Calu3 (cell line): ENCODE data around the gene DNAJC15. TPM values are rescaled to one million over a fixed set of nuclear protein-coding genes. Genes with fewer than 3 reads are reported as not detected.

ENCODE experiments used
- BruUV-seq: library from RNA; stranded (reverse); fragments of 400-500 nt; replicated peaks from 2 replicates; lab custom pipeline; 2021; lab: Mats Ljungman, UMichigan
- CTCF ChIA-PET: fragments of 300-600 bp; sonication (Branson Sonifier 250); formaldehyde crosslinking; loops from one replicate; lab custom pipeline; 2022; ENCODE audit warnings: antibody characterized with exemption; lab: Charles Lee
- DNase-seq: peaks from one replicate; pipeline ENCODE4 v3.0.0; 2022
- H3K27ac Mint-ChIP-seq: one replicate; pipeline ENCODE4 v1.8.0; 2022; ENCODE audit warnings: mixed read lengths; ENCODE audit not compliant: unreplicated experiment
- H3K27me3 Mint-ChIP-seq: one replicate; pipeline ENCODE4 v1.8.0; 2022; ENCODE audit warnings: mixed read lengths; ENCODE audit not compliant: unreplicated experiment
- H3K36me3 Mint-ChIP-seq: one replicate; pipeline ENCODE4 v1.8.0; 2022; ENCODE audit warnings: mild to moderate bottlenecking, moderate library complexity, mixed read lengths; ENCODE audit not compliant: insufficient read depth, unreplicated experiment
- H3K4me1 Mint-ChIP-seq: one replicate; pipeline ENCODE4 v1.8.0; 2022; ENCODE audit warnings: mild to moderate bottlenecking, low read depth, mixed read lengths; ENCODE audit not compliant: unreplicated experiment
- H3K4me3 Mint-ChIP-seq: one replicate; pipeline ENCODE4 v1.8.0; 2022; ENCODE audit warnings: mild to moderate bottlenecking, low read depth, moderate library complexity, mixed read lengths; ENCODE audit not compliant: unreplicated experiment
- H3K9me3 Mint-ChIP-seq: one replicate; pipeline ENCODE4 v1.8.0; 2022; ENCODE audit warnings: low read depth, mixed read lengths; ENCODE audit not compliant: unreplicated experiment
- CTCF ChIP-seq: fragments of 200-600 bp; IDR thresholded peaks from one replicate; pipeline ENCODE4 v1.8.0; 2022; ENCODE audit warnings: antibody characterized with exemption; ENCODE audit not compliant: unreplicated experiment
- intact Hi-C: fragments of 100-400 bp; cut with micrococcal nuclease; formaldehyde crosslinking; loops from one replicate; pipeline ENCODE4 v1.10.0; 2022; ENCODE audit not compliant: unreplicated experiment
- total RNA-seq: library from RNA; stranded (reverse); gene quantifications from 2 replicates; pipeline ENCODE4 v1.2.3, GENCODE V29; 2022

Gene DNAJC15
- total RNA-seq, 1 experiment from 2014 or later = 13.1 TPM

- no peak for TF ChIP-seq CTCF
- H3K27ac Mint-ChIP-seq = peak overlapping the region; percentile 91
- H3K9me3 Mint-ChIP-seq = no peaks in the 10 kb centered on the region
- no TSS peak for BruUV-seq
- CTCF ChIA-PET = no interaction called here
- no peak for DNase-seq
- intact Hi-C loops = loop anchor here (10.0 kb wide), 1 partner anchor 51 kb away; the partner anchor contains the start of gene EPSTI1
- H3K4me3 Mint-ChIP-seq = no peak overlapping the region
- H3K27me3 Mint-ChIP-seq = no peaks in the 10 kb centered on the region
- H3K4me1 Mint-ChIP-seq = peaks cover 50% of the 10 kb centered on the region
- H3K36me3 Mint-ChIP-seq = peaks cover 5% of the 10 kb centered on the region
Observed at GRCh38 chr13:43046259-43046658, 22.9 kb downstream of the DNAJC15 start.

- H3K4me3 Mint-ChIP-seq = no peak overlapping the region
- H3K27me3 Mint-ChIP-seq = no peaks in the 10 kb centered on the region
- peaks cover 39% of the 10 kb centered on the region for H3K4me1 Mint-ChIP-seq
- intact Hi-C loops = loop anchor here (5.0 kb wide), 1 partner anchor 83 kb away; no protein-coding TSS in a partner anchor
- no peaks in the 10 kb centered on the region for H3K9me3 Mint-ChIP-seq
- no TSS peak for BruUV-seq
- CTCF ChIA-PET = interaction anchor here (1.2 kb wide), 1 partner anchor 86 kb away, joined by 3 read pairs; no protein-coding TSS in a partner anchor
- no peak overlapping the region for H3K27ac Mint-ChIP-seq
- peaks cover 9% of the 10 kb centered on the region for H3K36me3 Mint-ChIP-seq
- no peak for TF ChIP-seq CTCF
- peak; percentile 16 for DNase-seq
Observed at GRCh38 chr13:43054803-43055802, 31.7 kb downstream of the DNAJC15 start.

- H3K36me3 Mint-ChIP-seq = peaks cover 10% of the 10 kb centered on the region
- H3K27me3 Mint-ChIP-seq = no peaks in the 10 kb centered on the region
- BruUV-seq = no TSS peak
- peaks cover 61% of the 10 kb centered on the region for H3K4me1 Mint-ChIP-seq
- intact Hi-C loops = loop anchor here (5.0 kb wide), 1 partner anchor 85 kb away; no protein-coding TSS in a partner anchor
- peak overlapping the region; percentile 56 for H3K4me3 Mint-ChIP-seq
- H3K9me3 Mint-ChIP-seq = peaks cover 2% of the 10 kb centered on the region
- peak overlapping the region; percentile 91 for H3K27ac Mint-ChIP-seq
- peak; percentile 43 for DNase-seq
- CTCF ChIA-PET = interaction anchor here (0.8 kb wide), 1 partner anchor 14 kb away, joined by 3 read pairs; no protein-coding TSS in a partner anchor
- no peak for TF ChIP-seq CTCF
Observed at GRCh38 chr13:43057653-43058317, 34.4 kb downstream of the DNAJC15 start.

- Mint-ChIP-seq H3K9me3 (peaks cover 2% of the 10 kb centered on the region), H3K27me3 (no peaks in the 10 kb centered on the region)
Observed at GRCh38 chr13:43058318-43058674, 34.9 kb downstream of the DNAJC15 start.

More at GRCh38 chr13:43058318-43058674, 34.9 kb downstream of the DNAJC15 start:
- H3K36me3 Mint-ChIP-seq = peaks cover 10% of the 10 kb centered on the region
- peak overlapping the region; percentile 91 for H3K27ac Mint-ChIP-seq
- DNase-seq = peak; percentile 82
- H3K4me1 Mint-ChIP-seq = peaks cover 61% of the 10 kb centered on the region
- no TSS peak for BruUV-seq
- no peak for TF ChIP-seq CTCF
- CTCF ChIA-PET = interaction anchor here (0.8 kb wide), 1 partner anchor 13 kb away, joined by 3 read pairs; no protein-coding TSS in a partner anchor
- peak overlapping the region; percentile 56 for H3K4me3 Mint-ChIP-seq
- intact Hi-C loops = loop anchor here (5.0 kb wide), 1 partner anchor 86 kb away; no protein-coding TSS in a partner anchor
